WI38 (cell line): ENCODE results near the gene SOBP.

Experiments used
- H3K4me3 ChIP-seq: 2 replicates; pipeline ENCODE4 v1.5.1; 2011; ENCODE audit warnings: low read depth, mild to moderate bottlenecking, control low read depth, low read length
- TF ChIP-seq, protein P1 (sequence below): IDR thresholded peaks from 2 replicates; pipeline ENCODE4 v1.5.1; 2012; ENCODE audit warnings: low read depth, mild to moderate bottlenecking, control low read depth, low read length

SOBP gene

DNA sequence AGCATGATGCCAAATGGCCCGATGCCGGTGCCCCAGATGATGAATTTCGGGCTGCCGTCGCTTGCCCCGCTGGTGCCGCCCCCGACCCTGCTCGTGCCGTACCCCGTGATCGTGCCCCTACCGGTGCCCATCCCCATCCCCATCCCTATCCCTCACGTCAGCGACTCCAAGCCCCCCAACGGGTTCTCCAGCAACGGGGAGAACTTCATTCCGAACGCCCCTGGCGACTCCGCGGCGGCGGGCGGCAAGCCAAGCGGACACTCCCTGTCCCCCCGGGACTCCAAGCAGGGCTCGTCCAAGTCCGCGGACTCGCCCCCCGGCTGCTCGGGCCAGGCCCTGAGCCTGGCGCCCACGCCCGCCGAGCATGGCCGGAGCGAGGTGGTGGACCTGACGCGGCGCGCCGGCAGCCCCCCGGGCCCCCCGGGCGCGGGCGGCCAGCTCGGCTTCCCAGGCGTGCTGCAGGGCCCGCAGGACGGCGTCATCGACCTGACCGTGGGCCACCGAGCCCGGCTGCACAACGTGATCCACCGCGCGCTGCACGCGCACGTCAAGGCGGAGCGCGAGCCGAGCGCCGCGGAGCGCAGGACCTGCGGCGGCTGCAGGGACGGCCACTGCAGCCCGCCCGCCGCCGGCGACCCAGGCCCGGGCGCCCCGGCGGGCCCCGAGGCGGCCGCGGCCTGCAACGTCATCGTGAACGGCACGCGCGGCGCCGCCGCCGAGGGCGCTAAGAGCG lies 144.6 kb downstream of the SOBP start:
- TF ChIP-seq, protein P1, sequence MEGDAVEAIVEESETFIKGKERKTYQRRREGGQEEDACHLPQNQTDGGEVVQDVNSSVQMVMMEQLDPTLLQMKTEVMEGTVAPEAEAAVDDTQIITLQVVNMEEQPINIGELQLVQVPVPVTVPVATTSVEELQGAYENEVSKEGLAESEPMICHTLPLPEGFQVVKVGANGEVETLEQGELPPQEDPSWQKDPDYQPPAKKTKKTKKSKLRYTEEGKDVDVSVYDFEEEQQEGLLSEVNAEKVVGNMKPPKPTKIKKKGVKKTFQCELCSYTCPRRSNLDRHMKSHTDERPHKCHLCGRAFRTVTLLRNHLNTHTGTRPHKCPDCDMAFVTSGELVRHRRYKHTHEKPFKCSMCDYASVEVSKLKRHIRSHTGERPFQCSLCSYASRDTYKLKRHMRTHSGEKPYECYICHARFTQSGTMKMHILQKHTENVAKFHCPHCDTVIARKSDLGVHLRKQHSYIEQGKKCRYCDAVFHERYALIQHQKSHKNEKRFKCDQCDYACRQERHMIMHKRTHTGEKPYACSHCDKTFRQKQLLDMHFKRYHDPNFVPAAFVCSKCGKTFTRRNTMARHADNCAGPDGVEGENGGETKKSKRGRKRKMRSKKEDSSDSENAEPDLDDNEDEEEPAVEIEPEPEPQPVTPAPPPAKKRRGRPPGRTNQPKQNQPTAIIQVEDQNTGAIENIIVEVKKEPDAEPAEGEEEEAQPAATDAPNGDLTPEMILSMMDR: no peak
- no peak overlapping the region for H3K4me3 ChIP-seq

DNA sequence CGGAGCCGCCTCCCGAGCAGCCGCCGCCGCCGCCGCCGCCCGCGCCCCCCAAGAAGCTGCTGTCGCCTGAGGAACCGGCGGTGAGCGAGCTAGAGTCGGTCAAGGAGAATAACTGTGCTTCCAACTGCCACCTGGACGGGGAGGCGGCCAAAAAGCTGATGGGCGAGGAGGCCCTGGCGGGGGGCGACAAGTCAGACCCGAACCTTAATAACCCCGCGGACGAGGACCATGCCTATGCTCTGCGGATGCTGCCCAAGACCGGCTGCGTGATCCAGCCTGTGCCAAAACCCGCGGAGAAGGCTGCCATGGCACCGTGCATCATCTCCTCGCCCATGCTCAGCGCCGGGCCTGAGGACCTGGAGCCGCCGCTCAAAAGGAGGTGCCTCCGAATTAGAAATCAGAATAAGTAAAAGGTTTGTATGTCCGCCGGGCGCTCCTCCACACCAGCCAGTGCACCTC lies 145.2 kb downstream of the SOBP start:
- no peak overlapping the region for H3K4me3 ChIP-seq
- TF ChIP-seq, protein P1: no peak

DNA sequence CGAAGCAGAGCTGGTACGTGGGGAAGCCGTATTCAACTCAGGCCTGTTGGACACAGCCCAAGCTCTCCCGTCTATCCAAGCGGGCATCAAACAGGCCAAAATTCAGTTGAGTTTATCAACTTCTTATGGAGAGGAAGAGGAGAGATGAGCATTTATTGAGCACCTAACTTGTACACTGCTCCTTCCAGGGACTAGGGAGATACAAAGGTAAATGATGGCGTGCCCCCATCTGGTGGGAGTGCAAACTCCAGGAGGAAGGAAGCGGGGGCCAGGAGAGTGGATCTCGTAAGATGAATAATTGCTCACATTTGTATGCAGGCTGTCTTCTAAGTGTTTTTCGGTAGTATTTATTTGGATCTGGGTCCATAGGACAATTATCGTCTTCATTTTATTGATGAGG lies 146.6 kb downstream of the SOBP start:
- H3K4me3 ChIP-seq: no peak overlapping the region
- TF ChIP-seq, protein P1: no peak

DNA sequence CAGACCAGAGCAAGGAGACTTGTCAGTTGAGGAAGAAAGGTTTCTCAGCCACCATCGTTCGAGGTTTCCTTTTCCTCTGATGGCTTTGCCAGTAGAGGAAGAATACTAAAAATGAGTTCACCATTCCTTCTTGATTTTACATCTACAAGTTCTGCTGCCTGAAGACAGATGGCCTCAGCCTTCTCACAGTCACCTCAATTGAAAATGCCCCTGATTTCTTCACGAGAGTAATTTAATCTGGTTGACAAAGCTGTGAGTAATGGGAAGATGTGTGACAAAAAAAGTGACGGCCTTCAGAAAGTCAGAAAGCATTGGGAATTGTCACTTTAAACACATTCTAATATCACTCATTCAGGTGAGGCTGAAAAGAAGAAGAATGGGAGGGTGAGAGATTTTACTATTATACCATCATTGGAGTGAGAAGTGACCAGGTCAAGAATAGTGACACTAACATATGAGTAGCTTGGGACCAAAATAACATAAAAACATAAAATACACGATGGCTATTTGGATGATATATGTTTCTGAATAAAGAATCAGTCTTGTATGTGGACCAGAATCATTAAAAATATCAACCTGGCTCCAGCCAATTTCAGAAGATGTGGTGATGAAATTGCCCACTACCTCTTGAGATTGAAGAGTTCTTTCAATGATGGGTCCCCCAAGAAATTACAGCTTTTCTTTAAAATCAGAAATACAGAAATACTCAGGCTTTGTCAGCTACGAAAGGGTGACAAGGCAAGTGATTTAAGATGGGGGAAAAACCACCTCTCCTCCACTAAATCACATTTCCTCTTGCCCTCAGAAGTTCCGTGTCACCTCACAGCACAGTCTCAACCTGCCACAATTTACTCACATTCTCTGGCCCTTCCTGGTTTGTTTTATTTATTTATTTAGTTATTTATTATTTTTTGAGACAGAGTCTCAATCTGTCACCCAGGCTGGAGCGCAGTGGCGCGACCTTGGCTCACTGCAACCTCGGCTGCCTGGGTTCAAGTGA lies 147.7 kb downstream of the SOBP start:
- no peak overlapping the region for H3K4me3 ChIP-seq
- TF ChIP-seq, protein P1: no peak

DNA sequence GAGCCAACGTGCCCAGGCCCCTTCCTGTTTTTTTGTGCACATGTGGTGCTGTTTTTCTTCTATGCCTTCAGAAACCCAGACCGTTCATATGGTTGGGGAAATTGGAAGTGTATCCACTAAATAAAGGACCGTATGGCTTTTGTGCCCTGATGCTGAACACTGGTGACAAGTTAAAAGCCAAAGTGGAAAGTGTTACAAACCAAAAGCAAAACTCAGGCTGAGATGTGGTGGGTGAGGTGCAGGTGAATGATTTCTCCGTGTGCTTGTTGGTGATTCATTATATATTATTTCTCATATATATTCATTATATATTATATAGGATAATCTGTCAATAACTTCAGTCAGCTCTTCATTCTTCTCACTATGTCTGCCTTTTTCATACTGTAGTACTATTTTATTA lies 148.6 kb downstream of the SOBP start:
- TF ChIP-seq, protein P1: no peak
- no peak overlapping the region for H3K4me3 ChIP-seq

DNA sequence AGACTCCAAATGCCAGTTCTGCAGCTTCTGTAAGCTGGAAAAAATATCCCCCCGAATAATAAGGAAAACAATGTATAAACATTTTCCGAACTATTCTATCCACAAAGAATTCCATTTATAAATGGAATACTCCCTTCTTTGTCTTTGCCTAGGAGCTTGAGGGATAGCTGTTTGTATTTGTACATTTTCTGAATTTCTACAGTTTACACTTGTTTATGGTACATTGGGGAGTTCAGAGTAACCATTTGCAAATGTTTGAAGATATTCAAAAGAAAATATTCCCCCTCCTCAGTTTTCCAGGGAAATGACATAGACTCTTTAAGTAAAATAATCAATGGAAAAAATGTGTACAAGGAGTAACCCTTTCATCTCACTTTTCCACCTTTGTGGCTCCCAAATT lies 149.6 kb downstream of the SOBP start:
- H3K4me3 ChIP-seq: no peak overlapping the region
- TF ChIP-seq, protein P1: no peak

DNA sequence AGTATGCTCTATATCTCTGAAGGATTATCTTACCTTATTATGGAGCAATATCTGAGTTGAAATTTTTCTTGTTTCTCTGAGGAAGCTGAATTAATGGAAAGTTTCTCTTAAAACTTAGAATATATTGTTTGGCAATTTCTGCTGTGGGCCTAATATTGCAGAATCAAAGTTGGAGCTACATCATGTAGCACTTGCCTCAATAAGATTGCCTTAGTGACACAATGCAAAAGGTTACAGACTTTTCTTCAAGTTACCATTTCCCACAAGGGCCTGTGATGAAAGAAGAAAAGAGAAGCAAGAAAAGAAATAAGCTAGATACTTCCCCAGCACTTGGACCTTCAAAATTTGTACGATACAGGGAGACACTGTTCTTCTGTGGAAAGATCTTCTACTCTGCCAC lies 151.2 kb downstream of the SOBP start:
- H3K4me3 ChIP-seq: no peak overlapping the region

More for the DNA sequence above, 151.2 kb downstream of the SOBP start:
- TF ChIP-seq, protein P1: no peak
